Measurements from ENCODE around the gene E2F4. TPM values are rescaled to one million over a fixed set of nuclear protein-coding genes. Genes with fewer than 3 reads are reported as not detected.
A peak's percentile ranks its signal among the peaks of the same experiment; 100 is the strongest.

The E2F4 gene
- total RNA-seq, 1 donor from 2014 or later = 51.2 TPM

DNA sequence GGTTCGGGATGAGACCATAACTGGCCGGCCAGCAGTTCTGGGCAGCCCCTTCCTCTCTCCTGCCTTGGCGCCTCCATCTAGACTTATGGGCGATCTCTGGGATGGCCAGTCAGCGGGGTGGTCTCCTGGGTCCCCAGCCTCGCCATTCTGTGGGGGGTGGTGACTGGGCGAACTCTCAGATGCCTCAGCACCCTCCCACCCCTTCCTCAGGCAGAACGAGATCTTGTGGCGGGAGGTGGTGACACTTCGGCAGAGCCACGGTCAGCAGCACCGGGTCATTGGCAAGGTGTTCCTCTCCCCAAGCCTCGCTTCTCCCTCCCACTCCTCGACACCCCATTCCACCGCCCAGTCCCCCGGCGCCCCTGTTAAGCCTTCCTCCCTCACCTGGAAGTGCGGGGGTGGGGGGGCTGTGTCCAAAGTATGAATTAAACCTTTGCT, 25.8 kb upstream of the E2F4 start:
- H3K4me1 Mint-ChIP-seq (ENCODE audit: low read depth, unreplicated experiment) = peaks cover 10% of the 10 kb centered on the region
- H3K4me3 Mint-ChIP-seq (ENCODE audit: unreplicated experiment) = no peak overlapping the region
- FAIRE-seq (no peak), DNase-seq (ENCODE audit: low read depth) (no peak)
- peaks cover 5% of the 10 kb centered on the region for H3K9me3 Mint-ChIP-seq (ENCODE audit: unreplicated experiment)
- Histone ChIP-seq H3K27ac (ENCODE audit: low read depth, low read length) (no peak overlapping the region), H3K9me3 (ENCODE audit: insufficient read depth, low read depth, low read length) (no peaks in the 10 kb centered on the region), H3K36me3 (ENCODE audit: insufficient read depth, low read length) (no peaks in the 10 kb centered on the region), H4K20me1 (ENCODE audit: insufficient read depth, low read length) (peaks cover 31% of the 10 kb centered on the region), H3K4me1 (ENCODE audit: insufficient read depth, low read length) (peaks cover 29% of the 10 kb centered on the region), H3K4me2 (ENCODE audit: low read length) (no peak overlapping the region), H3K79me2 (ENCODE audit: insufficient read depth, low read length) (no peaks in the 10 kb centered on the region), H3K27me3 (ENCODE audit: insufficient read depth, low read length) (peaks cover 68% of the 10 kb centered on the region), H3K9ac (ENCODE audit: low read length) (no peak overlapping the region), H3K4me3 (ENCODE audit: insufficient read depth, low read depth, low read length) (no peak overlapping the region), H2AFZ (ENCODE audit: low read depth, low read length) (no peak overlapping the region)
- no peak overlapping the region for H3K27ac Mint-ChIP-seq (ENCODE audit: unreplicated experiment)
- H3K36me3 Mint-ChIP-seq (ENCODE audit: low read depth, unreplicated experiment) = peaks cover 2% of the 10 kb centered on the region
- H3K27me3 Mint-ChIP-seq (ENCODE audit: low read depth, unreplicated experiment) = peaks cover 52% of the 10 kb centered on the region
- no peak for TF ChIP-seq EZH2 (IDR thresholded peaks at IDR 0.05; ENCODE audit: insufficient read depth, low read length)
- TF ChIP-seq, protein P1, sequence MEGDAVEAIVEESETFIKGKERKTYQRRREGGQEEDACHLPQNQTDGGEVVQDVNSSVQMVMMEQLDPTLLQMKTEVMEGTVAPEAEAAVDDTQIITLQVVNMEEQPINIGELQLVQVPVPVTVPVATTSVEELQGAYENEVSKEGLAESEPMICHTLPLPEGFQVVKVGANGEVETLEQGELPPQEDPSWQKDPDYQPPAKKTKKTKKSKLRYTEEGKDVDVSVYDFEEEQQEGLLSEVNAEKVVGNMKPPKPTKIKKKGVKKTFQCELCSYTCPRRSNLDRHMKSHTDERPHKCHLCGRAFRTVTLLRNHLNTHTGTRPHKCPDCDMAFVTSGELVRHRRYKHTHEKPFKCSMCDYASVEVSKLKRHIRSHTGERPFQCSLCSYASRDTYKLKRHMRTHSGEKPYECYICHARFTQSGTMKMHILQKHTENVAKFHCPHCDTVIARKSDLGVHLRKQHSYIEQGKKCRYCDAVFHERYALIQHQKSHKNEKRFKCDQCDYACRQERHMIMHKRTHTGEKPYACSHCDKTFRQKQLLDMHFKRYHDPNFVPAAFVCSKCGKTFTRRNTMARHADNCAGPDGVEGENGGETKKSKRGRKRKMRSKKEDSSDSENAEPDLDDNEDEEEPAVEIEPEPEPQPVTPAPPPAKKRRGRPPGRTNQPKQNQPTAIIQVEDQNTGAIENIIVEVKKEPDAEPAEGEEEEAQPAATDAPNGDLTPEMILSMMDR (IDR thresholded peaks at IDR 0.05; ENCODE audit: insufficient read depth, low read depth, low read length) = no peak

- DNase-seq (ENCODE audit: low read depth) (no peak), FAIRE-seq (no peak)
- peaks cover 16% of the 10 kb centered on the region for H3K4me1 Mint-ChIP-seq (ENCODE audit: low read depth, unreplicated experiment)
- peaks cover 4% of the 10 kb centered on the region for H3K36me3 Mint-ChIP-seq (ENCODE audit: low read depth, unreplicated experiment)
- peaks cover 51% of the 10 kb centered on the region for H3K27me3 Mint-ChIP-seq (ENCODE audit: low read depth, unreplicated experiment)
- no peak overlapping the region for H2AFZ ChIP-seq (ENCODE audit: low read depth, low read length)
- H3K9me3 ChIP-seq (ENCODE audit: insufficient read depth, low read depth, low read length) = no peaks in the 10 kb centered on the region
- H3K79me2 ChIP-seq (ENCODE audit: insufficient read depth, low read length) = no peaks in the 10 kb centered on the region
- H3K4me3 ChIP-seq (ENCODE audit: insufficient read depth, low read depth, low read length) = no peak overlapping the region
- peaks cover 5% of the 10 kb centered on the region for H3K9me3 Mint-ChIP-seq (ENCODE audit: unreplicated experiment)
- H3K27ac Mint-ChIP-seq (ENCODE audit: unreplicated experiment) = no peak overlapping the region
- TF ChIP-seq, protein P1 (IDR thresholded peaks at IDR 0.05; ENCODE audit: insufficient read depth, low read depth, low read length) = no peak
- TF ChIP-seq EZH2 (IDR thresholded peaks at IDR 0.05; ENCODE audit: insufficient read depth, low read length) = peak; percentile 39
- no peak overlapping the region for H3K4me3 Mint-ChIP-seq (ENCODE audit: unreplicated experiment)
- peaks cover 26% of the 10 kb centered on the region for H4K20me1 ChIP-seq (ENCODE audit: insufficient read depth, low read length)
- H3K4me2 ChIP-seq (ENCODE audit: low read length) = no peak overlapping the region
- H3K4me1 ChIP-seq (ENCODE audit: insufficient read depth, low read length) = peaks cover 34% of the 10 kb centered on the region
- H3K27ac ChIP-seq (ENCODE audit: low read depth, low read length) = no peak overlapping the region
- H3K36me3 ChIP-seq (ENCODE audit: insufficient read depth, low read length) = no peaks in the 10 kb centered on the region
- H3K9ac ChIP-seq (ENCODE audit: low read length) = no peak overlapping the region
- H3K27me3 ChIP-seq (ENCODE audit: insufficient read depth, low read length) = peaks cover 63% of the 10 kb centered on the region
Measured at GRCh38 chr16:67166598-67167168, 25.3 kb upstream of the E2F4 start.

DNA sequence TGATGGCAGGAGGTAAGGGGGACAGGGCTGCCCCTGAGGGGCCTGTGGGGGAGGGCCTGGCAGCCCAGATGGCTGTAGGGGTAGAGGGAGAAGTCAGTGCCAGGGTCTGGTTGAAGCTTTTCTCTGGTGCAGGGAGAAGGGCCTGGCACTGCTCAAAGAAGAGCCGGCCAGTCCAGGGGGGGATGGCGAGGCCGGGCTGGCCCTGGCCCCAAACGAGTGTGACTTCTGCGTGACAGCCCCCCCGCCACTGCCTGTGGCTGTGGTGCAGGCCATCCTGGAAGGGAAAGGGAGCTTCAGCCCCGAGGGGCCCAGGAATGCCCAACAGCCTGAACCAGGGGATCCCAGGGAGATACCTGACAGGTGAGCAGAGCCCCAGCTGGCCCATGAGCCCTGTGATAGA, 24.4 kb upstream of the E2F4 start:
- H3K9me3 Mint-ChIP-seq (ENCODE audit: unreplicated experiment) = no peaks in the 10 kb centered on the region
- H3K27me3 ChIP-seq (ENCODE audit: insufficient read depth, low read length) = peaks cover 55% of the 10 kb centered on the region

More for the DNA sequence above, 24.4 kb upstream of the E2F4 start:
- Histone ChIP-seq H3K79me2 (ENCODE audit: insufficient read depth, low read length) (no peaks in the 10 kb centered on the region), H4K20me1 (ENCODE audit: insufficient read depth, low read length) (peaks cover 18% of the 10 kb centered on the region), H2AFZ (ENCODE audit: low read depth, low read length) (no peak overlapping the region), H3K4me1 (ENCODE audit: insufficient read depth, low read length) (peaks cover 31% of the 10 kb centered on the region), H3K9ac (ENCODE audit: low read length) (no peak overlapping the region), H3K36me3 (ENCODE audit: insufficient read depth, low read length) (no peaks in the 10 kb centered on the region), H3K4me2 (ENCODE audit: low read length) (no peak overlapping the region), H3K27ac (ENCODE audit: low read depth, low read length) (no peak overlapping the region), H3K9me3 (ENCODE audit: insufficient read depth, low read depth, low read length) (no peaks in the 10 kb centered on the region), H3K4me3 (ENCODE audit: insufficient read depth, low read depth, low read length) (no peak overlapping the region)
- TF ChIP-seq EZH2 (IDR thresholded peaks at IDR 0.05; ENCODE audit: insufficient read depth, low read length) = no peak
- no peak for FAIRE-seq
- H3K4me1 Mint-ChIP-seq (ENCODE audit: low read depth, unreplicated experiment) = peaks cover 18% of the 10 kb centered on the region
- peaks cover 44% of the 10 kb centered on the region for H3K27me3 Mint-ChIP-seq (ENCODE audit: low read depth, unreplicated experiment)
- H3K27ac Mint-ChIP-seq (ENCODE audit: unreplicated experiment) = no peak overlapping the region
- H3K4me3 Mint-ChIP-seq (ENCODE audit: unreplicated experiment) = no peak overlapping the region
- peaks cover 7% of the 10 kb centered on the region for H3K36me3 Mint-ChIP-seq (ENCODE audit: low read depth, unreplicated experiment)
- DNase-seq (ENCODE audit: low read depth) = no peak
